ENCODE measurements around the gene ATG2B.
A peak's percentile ranks its signal among the peaks of the same experiment; 100 is the strongest.

Gene ATG2B, protein sequence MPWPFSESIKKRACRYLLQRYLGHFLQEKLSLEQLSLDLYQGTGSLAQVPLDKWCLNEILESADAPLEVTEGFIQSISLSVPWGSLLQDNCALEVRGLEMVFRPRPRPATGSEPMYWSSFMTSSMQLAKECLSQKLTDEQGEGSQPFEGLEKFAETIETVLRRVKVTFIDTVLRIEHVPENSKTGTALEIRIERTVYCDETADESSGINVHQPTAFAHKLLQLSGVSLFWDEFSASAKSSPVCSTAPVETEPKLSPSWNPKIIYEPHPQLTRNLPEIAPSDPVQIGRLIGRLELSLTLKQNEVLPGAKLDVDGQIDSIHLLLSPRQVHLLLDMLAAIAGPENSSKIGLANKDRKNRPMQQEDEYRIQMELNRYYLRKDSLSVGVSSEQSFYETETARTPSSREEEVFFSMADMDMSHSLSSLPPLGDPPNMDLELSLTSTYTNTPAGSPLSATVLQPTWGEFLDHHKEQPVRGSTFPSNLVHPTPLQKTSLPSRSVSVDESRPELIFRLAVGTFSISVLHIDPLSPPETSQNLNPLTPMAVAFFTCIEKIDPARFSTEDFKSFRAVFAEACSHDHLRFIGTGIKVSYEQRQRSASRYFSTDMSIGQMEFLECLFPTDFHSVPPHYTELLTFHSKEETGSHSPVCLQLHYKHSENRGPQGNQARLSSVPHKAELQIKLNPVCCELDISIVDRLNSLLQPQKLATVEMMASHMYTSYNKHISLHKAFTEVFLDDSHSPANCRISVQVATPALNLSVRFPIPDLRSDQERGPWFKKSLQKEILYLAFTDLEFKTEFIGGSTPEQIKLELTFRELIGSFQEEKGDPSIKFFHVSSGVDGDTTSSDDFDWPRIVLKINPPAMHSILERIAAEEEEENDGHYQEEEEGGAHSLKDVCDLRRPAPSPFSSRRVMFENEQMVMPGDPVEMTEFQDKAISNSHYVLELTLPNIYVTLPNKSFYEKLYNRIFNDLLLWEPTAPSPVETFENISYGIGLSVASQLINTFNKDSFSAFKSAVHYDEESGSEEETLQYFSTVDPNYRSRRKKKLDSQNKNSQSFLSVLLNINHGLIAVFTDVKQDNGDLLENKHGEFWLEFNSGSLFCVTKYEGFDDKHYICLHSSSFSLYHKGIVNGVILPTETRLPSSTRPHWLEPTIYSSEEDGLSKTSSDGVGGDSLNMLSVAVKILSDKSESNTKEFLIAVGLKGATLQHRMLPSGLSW (N-terminal part only)
- total RNA-seq, result 92.2 to 131 (median 110) reads per million in 4 donors

DNA sequence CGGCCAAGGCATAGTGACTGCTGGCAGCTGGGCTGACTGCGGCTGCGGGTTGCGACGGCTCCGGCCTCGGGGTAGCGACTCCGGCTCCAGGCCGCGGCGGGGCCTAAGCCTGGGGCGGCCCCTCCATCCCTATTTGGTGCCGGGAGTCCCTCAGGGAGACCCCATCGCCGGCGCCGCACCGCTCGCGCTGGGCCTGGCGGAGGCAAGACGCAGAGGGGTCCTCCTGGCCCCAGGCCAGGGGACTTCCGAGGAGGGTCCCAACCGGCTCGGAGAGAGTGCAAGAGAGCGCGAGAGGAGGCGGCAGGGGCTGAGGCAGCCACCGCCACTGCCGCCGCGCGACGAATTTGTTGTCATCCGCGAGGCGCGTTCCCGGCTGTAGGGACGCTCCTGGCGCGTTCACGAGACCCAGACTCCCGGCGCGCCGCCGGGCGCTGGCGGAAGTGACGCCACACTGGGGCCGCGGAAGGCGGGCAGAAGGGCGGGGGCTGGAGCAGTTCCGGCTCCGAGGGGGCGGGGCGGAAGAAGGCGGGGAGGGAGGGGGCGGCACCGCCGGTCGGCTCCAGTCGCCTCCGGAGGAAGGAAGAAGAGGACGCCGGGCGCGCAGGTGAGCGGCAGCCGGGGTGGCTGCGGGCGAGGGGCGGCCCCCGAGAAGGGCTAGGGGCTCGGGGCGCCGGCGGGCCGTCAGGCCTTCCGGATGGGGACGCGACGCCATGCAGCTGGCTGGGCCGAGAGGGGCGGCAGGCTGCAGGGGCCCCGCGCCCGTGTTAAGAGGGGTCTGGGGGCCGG lies at the start of gene ATG2B, which contains the start of gene GSKIP:
ATG2B (minus strand) TSS at position 377 of the 786 bp plus-strand sequence; CDS start at position 12, 365 bp downstream.
GSKIP (plus strand) TSS at position 562 of the 786 bp plus-strand sequence. CDS start 18,722 bp downstream, outside the sequence.
- peak; percentile 95 to 98 (median 96) for DNase-seq

DNA sequence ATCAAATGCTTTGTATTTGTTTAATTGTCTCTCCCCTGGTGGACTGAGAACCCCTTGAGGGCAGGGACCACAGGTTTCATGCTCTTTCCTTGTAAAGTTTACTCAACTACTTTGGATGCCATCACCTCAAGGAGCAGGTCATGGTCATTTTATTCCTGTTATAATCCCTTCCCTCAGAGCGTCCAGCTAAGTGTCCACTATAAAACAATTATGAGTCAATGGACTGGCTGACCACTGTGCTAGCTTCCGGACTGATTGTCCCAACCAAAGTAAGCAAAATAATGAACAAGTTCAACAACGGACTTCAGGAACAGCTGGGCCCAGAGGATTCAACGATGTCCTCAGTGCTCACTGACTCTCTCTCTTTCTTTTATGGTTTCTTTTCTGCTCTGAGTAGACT lies 47.0 kb upstream of the ATG2B start:
- no peak for DNase-seq

DNA sequence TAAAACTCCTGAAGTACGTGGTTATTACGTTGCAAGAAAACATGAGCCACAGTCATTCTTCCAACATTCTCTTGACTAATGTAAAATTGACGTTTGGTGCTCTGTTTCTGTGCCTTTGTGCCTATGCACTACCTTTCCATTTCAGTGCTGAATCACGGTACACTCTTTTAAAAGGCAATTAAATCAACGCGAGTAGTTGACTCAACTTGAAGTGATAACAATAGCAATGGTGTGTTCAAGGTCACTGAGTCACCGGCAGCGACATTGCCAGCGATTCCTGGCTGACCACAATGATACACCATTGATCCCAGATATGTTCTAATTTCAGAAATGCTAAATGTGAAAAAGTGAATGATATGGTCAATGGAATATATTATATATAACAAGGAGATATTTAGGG lies 46.6 kb upstream of the ATG2B start:
- no peak for DNase-seq

DNA sequence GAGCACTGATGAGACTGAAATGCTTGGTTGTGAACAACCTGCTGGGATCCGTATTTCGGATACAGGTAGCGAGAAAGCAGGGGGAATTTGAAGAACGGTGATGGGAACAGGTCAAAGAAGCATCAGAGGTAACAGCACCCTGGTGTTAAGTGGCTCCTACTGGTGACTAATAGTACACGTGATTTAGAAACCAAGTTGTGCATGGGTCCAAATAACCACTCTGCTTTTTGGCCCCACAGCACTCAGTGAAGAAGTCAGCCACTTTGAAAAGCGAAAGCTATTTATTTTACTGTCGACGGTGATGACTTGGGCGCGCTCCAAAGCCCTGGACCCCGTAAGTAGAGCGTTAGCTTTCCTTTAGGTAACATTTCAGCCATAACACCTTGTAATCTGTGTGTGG lies 45.5 kb upstream of the ATG2B start:
- no peak for DNase-seq

DNA sequence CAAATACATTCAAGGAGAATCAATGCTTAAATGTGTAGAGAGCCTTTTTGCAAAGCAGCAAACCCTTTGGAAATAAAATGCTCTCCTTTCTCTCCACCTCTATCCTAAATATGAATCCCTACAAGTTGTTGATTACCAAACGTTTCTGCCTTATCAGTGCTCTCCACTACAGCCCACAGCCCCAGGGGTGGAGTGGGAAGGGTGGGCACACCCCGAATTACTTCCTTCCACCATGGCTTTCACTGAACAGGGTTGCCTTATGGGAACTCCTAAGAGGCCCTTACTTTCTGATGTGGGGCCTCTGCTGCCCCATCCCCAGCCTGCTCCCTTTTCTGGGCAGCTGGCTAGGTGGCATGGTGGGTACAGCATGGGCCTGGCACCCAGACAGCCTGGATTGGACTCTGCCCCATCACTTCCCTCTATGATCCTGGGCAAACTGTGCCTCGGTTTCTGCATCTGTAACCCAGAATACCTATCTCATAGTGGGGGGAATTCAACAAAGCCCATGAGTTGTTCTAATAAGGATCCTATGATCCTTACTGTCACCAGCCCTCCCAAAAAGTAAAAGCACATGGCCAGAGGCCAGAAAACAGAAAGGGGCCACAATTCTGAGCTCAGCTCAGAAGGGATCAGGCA lies 44.9 kb upstream of the ATG2B start:
- DNase-seq, result no peak

DNA sequence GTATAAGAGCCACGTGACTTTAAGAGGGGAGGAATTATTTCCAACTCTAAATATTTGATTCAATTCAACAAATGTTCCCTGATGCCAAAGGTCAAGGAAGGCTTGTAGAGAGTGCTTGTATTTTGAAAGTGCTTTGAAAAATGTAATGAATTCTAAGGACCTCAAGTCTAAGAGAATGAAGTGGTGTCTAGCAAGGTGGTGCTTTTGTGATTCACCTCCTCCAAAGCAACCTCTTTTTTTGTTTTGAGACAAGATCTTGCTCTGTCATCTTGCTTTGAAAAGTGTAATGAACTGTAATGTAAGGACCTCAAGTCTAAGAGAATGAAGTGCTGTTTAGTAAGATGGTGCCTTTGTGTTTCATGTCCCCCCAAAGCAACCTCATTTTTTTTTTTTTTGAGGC lies 42.5 kb upstream of the ATG2B start:
- no peak for DNase-seq

DNA sequence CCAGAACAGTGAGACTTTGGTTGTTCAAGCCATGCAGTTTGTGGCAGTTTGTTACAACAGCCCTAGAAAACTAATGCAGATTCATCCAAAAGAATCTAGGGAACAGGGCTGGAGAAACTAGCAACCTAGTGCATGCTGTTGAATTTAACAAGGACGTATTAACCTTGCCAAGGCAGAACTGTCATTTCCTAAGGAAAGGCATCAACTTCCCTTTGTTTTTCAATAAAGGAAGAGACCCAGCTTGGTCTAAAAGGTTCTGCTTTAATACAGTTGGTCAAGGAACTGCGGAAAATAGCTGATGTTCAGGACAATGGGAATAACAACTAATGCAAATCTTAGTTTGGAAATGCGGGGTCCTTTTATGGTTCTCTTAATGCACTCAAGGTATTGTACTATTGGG lies 40.3 kb upstream of the ATG2B start:
- no peak for DNase-seq

DNA sequence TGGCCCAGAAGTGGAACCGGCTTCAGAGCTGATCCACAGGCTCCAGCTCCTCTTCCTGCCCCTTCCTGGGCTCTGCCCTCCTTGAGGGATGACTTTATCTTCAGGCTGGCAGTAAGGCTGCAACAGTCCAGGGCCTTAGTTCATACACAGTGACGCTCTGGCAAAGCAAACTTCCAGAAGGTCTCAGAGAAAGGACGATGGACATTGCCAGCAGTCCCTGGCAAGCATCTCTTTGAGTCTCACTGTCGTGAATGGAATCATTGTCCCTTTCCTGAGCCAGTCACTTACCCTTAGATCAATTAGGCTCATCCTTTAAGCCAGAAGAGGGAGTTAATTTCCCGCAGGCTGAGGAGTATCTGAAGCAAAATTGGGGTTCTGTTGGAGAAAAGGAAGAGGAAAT lies 37.4 kb upstream of the ATG2B start:
- no peak for DNase-seq

DNA sequence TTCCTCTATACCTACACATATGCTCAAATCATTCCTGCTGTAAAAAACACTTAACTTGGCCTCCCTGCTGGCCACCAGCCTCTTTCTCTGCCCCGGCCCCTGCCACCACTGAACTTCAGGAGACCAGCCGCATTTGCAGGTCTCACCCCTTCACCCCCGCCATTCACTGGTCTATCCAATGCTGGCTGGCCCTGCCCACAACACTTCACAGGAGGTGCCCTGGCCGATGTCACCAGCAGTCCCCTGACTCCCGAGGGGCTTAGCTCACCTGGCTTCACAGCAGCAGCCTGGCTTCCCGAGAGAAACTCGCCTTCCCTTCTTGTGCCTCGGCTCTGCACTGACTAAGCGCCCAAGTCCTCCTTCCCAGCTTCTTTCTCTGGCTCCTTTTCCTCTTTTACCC lies 36.3 kb upstream of the ATG2B start:
- no peak for DNase-seq

DNA sequence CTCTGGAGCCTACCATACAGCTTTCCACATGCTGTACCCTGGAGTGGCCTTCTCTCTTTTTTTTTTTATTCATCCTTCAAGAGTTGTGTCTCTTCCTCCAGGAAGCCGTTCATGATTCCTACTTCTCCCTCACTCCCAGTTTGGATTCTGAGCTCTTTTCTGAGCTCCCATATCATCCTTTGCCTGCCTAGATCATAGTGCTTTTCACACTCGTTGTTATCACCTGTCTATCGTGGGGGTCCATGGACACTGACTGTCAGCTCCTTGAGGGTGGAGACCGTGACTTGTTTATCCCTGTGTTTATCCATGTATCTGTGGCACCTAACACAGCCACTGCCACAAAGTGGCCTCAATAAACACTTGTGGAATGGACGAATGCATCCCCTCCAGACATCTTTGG lies 35.8 kb upstream of the ATG2B start:
- no peak for DNase-seq

DNA sequence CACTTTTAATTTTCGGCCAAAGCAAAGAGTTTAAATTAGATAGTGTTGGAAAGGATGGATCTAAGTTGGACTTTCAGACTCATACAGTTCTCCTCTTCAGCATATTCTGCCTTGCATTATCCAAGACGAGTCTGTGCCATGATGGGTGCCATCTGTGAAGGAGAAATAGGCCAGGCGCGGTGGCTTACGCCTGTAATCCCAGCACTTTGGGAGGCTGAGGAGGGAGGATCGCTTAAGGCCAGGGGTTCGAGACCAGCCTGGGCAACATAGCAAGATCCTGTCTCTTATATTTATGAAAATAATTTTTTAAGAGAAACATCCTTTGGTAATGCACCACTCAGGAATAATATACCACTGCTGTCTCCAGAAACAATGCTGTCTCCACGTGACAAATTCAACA lies 35.3 kb upstream of the ATG2B start:
- DNase-seq, result no peak

DNA sequence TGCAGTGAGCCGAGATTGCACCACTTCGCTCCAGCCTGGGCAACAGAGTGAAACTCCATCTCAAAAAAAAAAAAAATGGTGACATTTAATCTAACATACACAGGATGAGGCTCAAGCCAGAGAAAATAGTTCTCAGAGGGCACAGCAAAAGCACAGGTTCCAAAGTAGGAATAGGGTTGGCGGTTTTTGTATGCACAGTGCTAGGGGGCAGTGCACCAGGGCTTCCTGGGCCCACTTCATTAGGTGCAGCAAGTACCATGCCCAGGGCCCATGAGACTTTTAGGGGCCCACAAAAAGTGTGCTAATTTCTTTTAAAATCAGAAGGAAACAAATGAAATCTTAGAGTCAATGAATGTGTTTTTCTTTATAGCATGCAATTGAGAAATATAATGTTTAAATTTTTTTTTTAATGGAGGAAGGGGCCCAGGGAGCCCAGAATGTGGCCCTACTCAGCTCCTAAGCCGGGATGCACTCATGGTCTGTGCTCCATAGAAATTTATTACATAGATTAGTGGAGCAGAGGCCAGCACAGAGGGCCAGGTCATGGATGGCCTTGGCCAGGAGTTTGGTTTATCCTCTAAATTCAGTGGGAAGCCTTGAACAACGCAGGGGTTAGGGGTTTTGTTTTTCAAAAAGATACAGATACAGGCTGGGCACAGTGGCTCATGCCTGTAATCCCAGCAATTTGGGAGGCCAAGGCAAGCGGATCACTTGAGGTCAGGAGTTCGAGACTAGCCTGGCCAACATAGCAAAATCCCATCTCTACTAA lies 31.1 kb upstream of the ATG2B start:
- DNase-seq, result no peak

DNA sequence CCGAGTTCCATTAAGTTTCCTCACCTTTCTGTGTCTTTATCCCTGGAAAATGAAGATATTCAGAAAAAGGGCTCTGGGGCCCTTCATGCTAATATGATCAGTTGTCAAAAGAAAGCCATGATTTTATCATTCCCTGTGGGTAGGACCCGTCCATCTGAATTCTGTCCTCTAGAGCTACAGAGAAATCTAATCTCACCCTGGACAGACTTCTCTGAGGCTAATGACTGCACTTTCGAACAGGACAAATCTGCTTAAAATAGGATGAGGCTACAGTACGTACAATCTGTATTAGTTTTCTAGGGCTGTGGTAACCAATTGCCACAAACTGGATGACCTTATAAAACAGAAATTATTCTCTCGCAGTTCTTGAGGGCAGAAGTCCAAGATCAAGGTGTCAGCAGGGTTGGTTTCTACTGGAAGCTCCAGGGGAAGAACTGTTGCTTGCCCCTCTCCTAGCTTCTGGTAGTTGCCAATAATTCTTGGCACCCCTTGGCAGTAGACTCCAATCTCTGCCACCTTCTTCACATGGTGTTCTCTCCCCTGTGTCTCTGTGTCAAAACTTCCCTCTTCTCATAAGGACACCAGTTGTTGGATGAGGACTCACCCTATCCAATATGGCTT lies 30.0 kb upstream of the ATG2B start:
- DNase-seq, result no peak

DNA sequence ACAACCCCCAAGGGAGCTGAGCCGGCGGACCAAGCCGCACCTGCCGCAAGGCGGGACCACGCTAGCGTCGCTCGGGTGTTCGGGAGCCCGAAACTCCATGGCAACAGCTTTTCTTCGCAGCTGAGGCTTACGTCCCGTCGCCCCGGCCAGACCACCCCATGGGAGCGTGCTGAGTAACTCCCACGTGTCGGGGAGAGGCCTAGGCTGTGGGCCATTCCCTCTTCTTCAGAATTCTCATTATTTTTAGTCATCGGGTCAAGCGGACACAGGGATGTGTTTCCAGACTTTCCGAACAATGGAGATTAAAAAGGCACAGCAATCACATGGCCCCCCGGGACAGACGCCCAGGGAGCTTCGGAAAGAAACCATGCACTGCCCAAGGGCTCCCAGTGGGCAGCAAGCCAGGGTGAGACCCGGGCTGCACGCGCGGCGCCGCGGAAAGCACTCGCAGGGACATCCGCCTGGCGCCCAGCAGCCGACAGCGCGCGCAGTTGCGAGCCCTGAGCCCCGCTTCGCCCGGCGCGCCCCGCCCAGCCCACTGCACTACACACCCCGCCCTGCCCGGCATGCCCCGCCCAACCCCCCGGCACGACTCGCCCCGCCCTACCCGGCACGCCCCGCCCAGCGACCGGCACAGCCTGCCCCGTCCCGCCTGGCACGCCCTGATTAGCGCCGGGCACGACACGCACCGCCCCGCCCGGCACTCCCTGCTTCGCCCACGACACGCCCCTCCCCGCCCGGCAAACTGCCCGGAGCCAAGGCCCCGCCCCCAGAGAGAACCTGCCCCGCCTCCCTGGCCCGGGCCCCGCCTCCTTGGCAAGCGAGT lies 28.4 kb upstream of the ATG2B start:
- peak; percentile 97 to 100 (median 99) for DNase-seq

DNA sequence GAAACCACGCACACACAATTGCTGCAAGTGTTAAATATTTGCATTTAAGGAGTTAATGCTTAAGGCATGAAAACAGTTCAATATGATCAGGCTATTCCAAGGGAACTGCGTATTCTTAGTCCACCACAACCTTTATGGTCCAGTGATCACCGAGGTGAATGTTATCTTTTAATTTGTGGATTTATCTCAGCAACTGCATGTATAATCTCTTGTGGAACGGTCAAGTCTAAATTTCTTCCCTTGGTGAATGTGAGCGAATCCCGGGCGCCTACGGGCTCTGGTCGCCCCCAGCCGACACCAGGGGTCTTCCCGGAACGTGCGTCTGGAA lies 27.8 kb upstream of the ATG2B start:
- DNase-seq, result no peak

DNA sequence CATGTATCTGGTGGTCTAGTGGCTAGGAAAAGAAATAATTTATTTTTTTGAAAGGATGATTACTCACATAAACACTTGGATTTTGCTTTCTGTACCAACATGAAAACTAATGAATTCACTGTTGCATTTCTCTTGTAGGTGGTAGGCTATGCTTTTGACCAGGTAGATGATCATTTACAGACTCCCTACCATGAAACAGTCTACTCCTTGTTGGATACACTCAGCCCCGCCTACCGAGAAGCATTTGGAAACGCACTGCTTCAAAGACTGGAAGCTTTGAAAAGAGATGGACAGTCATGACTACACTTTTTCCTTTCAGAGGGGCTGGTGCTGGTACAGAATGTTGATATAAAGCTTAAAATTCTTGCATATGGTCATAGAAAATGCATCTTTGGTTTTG lies 22.2 kb upstream of the ATG2B start:
- DNase-seq, result no peak

DNA sequence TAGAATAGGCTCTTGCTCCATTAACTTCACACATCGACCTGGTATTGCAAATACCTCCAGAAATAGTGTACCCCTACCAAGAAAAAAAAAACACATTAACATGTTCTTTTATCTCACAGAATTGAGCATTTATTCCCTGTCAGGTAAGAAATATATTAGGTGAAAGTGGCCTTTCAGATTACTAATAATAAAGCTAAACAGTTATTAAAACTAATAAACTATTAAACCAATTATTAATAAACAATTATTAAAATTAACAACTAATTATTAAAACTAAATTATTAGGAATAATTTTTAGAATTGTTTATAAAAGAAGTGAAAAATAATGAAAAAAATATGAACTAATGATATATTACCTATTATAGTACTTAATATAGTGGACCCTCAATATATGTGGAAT lies 21.6 kb upstream of the ATG2B start:
- DNase-seq, result no peak

DNA sequence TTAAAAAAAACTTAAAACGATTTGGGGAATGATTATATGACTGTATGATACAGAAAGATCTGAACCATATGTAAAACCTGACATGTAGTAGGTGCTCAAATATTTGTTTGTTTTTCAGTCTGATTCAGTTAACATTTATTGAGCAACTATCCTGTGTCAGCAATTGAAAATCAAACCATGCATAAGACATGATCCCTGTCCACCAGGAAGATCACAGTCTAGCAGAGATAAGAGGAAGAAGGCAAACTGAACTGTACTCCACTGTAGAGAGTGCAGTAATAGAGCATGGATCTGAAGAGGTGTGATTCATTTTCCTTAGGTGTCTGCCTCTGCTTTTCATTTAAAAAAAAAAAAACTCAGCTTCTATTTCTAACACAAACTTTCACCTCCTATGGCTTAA lies 20.9 kb upstream of the ATG2B start:
- no peak for DNase-seq

DNA sequence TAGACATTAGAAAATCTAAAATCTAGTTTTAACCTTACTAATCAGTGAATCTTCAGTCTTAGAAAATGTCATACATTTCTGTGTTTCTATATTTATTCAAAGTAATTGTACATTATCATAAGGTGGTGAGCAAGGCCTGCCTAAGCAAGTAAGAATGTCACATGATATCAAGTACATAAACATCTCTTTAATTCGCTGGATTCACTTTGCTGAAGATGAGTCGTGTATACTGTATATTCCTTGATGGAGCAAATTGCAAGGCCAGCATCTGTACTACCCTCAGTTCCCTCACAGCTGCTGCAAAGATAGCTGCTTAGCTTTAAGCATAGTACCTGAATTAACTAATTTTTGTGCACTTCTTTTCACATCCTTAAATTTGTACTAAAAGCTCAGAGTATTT lies 20.3 kb upstream of the ATG2B start:
- DNase-seq, result no peak

DNA sequence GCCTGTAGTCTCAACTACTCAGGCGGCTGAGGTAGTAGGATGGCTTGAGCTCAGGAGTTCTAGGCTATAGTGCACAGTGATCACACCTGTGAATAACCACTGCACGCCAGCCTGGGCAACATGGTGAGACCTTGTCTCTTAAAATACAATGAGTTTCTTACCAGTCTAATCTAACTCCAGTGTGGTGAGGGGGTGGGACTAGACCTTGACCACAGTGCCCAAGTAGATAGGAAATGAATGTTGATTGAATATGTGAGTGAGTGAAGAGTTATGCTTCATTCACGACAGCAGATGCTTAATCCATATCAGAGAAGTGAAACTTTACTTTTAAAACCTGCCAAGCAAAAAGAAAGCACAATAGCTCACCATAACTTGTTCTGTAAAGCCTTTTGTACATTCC lies 17.6 kb upstream of the ATG2B start:
- no peak for DNase-seq

Measured in T-helper 1 cell (primary cell).